IPS-18c (cell line): ENCODE data around the gene GLT1D1.

Source experiments
- H3K4me3 ChIP-seq: 2 replicates; pipeline ENCODE4 v1.7.0; 2013; ENCODE audit warnings: low read depth, mild to moderate bottlenecking, low read length, moderate library complexity; ENCODE audit not compliant: insufficient read depth
- H3K9me3 ChIP-seq: one replicate; pipeline ENCODE4 v1.6.1; 2013; ENCODE audit warnings: mild to moderate bottlenecking, low read length, moderate library complexity; ENCODE audit not compliant: control insufficient read depth, insufficient read depth

Gene GLT1D1

GRCh38 chr12:128930606-128931005 is 77.3 kb downstream of the GLT1D1 start:
- Histone ChIP-seq H3K4me3 (no peak overlapping the region), H3K9me3 (no peaks in the 10 kb centered on the region)

- H3K9me3 ChIP-seq = no peaks in the 10 kb centered on the region
- no peak overlapping the region for H3K4me3 ChIP-seq
These were observed 79.2 kb downstream of the GLT1D1 start for GRCh38 chr12:128932521-128932920.

GRCh38 chr12:128933039-128933438 is 79.8 kb downstream of the GLT1D1 start:
- H3K9me3 ChIP-seq = no peaks in the 10 kb centered on the region
- H3K4me3 ChIP-seq = no peak overlapping the region

GRCh38 chr12:128933926-128934325 is 80.6 kb downstream of the GLT1D1 start:
- Histone ChIP-seq H3K9me3 (no peaks in the 10 kb centered on the region), H3K4me3 (no peak overlapping the region)

- Histone ChIP-seq H3K4me3 (no peak overlapping the region), H3K9me3 (no peaks in the 10 kb centered on the region)
These were observed 85.6 kb downstream of the GLT1D1 start for GRCh38 chr12:128938886-128939285.

- no peak overlapping the region for H3K4me3 ChIP-seq
These were observed 87.0 kb downstream of the GLT1D1 start for GRCh38 chr12:128940090-128940888.

GRCh38 chr12:128940974-128941373 is 87.7 kb downstream of the GLT1D1 start:
- H3K9me3 ChIP-seq = no peaks in the 10 kb centered on the region
- no peak overlapping the region for H3K4me3 ChIP-seq

More at GRCh38 chr12:128940090-128940888, 87.0 kb downstream of the GLT1D1 start:
- no peaks in the 10 kb centered on the region for H3K9me3 ChIP-seq

GRCh38 chr12:128942960-128943477 is 89.7 kb downstream of the GLT1D1 start:
- no peak overlapping the region for H3K4me3 ChIP-seq
- no peaks in the 10 kb centered on the region for H3K9me3 ChIP-seq

GRCh38 chr12:128944956-128945355 is 91.7 kb downstream of the GLT1D1 start:
- Histone ChIP-seq H3K9me3 (no peaks in the 10 kb centered on the region), H3K4me3 (no peak overlapping the region)

GRCh38 chr12:128947209-128947608 is 93.9 kb downstream of the GLT1D1 start:
- H3K4me3 ChIP-seq = no peak overlapping the region
- H3K9me3 ChIP-seq = no peaks in the 10 kb centered on the region

GRCh38 chr12:128949086-128949485 is 95.8 kb downstream of the GLT1D1 start:
- H3K9me3 ChIP-seq = no peaks in the 10 kb centered on the region
- H3K4me3 ChIP-seq = no peak overlapping the region

- no peak overlapping the region for H3K4me3 ChIP-seq
- H3K9me3 ChIP-seq = no peaks in the 10 kb centered on the region
These were observed 98.2 kb downstream of the GLT1D1 start for GRCh38 chr12:128951448-128951847.

- Histone ChIP-seq H3K4me3 (no peak overlapping the region), H3K9me3 (peaks cover 2% of the 10 kb centered on the region)
These were observed 103.5 kb downstream of the GLT1D1 start for GRCh38 chr12:128956755-128957154.

GRCh38 chr12:128959901-128960300 is 106.6 kb downstream of the GLT1D1 start:
- Histone ChIP-seq H3K4me3 (no peak overlapping the region), H3K9me3 (peaks cover 6% of the 10 kb centered on the region)

GRCh38 chr12:128961308-128961902 is 108.1 kb downstream of the GLT1D1 start:
- Histone ChIP-seq H3K9me3 (peaks cover 6% of the 10 kb centered on the region), H3K4me3 (no peak overlapping the region)

GRCh38 chr12:128961957-128962356 is 108.7 kb downstream of the GLT1D1 start:
- H3K4me3 ChIP-seq = no peak overlapping the region
- peaks cover 6% of the 10 kb centered on the region for H3K9me3 ChIP-seq

GRCh38 chr12:128966203-128966810 is 113.0 kb downstream of the GLT1D1 start:
- H3K9me3 ChIP-seq = peaks cover 4% of the 10 kb centered on the region
- H3K4me3 ChIP-seq = no peak overlapping the region

GRCh38 chr12:128968668-128969067 is 115.4 kb downstream of the GLT1D1 start:
- H3K9me3 ChIP-seq = peaks cover 2% of the 10 kb centered on the region
- no peak overlapping the region for H3K4me3 ChIP-seq
